Measurements from ENCODE around the gene BTBD16.

BTBD16 gene

DNA sequence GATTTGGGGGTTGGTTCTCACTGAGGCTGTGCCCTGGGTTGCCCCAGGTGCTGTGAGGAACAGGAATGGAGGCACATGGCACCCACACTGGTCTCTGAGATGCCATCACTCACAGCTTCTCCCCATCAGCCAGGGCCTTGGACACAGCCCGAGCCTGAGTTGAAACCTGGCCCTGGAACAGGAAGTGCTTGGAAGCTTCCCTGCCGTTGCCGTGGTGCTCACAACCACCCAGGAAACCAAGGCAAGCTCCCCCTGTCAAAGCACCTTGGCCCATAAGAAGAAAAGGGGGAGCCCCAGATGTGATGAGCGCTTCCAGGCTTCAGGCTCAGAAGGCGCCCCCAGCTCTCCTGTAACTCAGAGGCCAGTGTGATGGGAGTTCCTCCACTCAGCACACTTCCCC lies at the start of gene BTBD16:
TSS of gene BTBD16 (plus strand) at position 221 of the 400 bp plus-strand sequence. CDS start 3,786 bp downstream, outside the sequence.
- DNase-seq (ENCODE audit: low read depth in 2 of 2): no peak

DNA sequence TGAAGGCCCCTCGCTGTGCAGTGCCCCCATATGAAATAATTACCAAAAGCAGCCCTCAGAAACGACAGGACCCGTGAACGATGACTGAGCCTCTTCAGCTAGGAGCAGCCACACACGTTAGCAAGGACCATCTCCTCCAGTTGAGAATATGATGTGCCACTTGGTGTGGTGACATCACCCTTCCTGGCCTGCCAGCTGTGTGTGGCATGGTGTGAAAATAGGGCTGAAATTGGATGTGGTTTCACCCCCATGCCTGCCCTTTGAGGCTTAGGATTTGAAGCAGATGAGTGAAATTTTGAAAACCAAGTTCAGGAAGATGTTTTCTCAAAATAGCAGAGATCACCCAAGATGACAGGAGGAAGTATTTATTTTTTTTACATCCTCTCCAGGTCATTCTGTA lies 49.1 kb upstream of the BTBD16 start:
- DNase-seq (ENCODE audit: low read depth in 2 of 2): no peak

DNA sequence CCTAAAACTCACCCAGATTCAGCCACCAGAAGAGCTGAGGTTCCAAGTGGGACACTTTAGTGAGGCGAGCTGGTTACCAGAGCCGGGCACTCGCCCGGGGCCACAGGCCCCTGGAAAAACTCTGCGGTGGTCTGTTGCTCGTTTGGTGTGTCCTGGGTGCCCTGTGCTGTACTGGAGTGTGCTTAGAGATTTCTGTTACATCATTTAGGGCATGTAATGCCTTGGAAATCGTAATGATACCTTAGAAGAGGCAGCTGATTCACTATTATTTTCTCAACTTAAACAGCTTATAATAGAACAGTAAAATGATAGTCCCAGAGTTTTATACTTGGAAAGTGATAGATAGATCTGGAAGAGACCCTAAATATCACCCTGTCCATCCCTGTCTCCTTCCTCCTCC lies 48.5 kb upstream of the BTBD16 start:
- no peak for DNase-seq (ENCODE audit: low read depth in 2 of 2)

DNA sequence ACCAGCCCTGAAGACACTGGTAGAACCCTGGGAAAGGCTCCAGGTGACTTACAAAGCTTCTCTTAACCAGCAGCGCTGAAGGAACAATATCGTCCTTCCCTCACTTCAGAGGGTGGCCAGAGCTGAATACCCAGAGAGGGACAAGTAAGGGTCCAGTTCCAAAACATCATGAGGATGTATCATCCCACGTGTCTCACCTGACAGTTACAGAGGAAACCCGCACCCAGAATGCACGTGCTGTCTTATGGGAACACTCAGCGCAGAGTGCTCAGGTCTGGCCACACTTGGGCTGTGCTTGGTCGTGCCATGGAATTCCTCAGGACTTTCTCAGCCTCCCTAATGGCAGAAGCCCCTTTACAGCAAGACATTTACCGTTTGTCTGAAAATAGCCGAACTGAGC lies 46.9 kb upstream of the BTBD16 start:
- DNase-seq (ENCODE audit: low read depth in 2 of 2): no peak

DNA sequence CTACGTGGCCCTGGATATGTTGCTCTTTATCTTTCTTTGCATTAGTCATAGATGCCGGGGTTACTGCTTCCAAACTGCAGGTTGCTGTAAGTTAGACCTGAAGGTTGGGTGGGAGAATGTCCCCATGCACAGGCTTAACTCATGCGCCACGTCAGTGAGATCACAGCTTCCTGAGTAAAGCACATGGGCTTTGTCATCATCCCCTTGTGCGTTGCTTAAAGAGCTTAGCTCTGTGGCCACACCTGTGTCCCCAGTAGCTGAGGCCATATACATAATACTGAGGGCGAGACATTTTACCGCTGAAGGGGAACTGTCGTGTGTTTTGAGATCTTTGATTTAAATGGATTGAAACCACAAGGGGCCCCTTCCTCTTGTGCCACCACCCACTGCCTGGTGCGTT lies 45.8 kb upstream of the BTBD16 start:
- no peak for DNase-seq (ENCODE audit: low read depth in 2 of 2)

DNA sequence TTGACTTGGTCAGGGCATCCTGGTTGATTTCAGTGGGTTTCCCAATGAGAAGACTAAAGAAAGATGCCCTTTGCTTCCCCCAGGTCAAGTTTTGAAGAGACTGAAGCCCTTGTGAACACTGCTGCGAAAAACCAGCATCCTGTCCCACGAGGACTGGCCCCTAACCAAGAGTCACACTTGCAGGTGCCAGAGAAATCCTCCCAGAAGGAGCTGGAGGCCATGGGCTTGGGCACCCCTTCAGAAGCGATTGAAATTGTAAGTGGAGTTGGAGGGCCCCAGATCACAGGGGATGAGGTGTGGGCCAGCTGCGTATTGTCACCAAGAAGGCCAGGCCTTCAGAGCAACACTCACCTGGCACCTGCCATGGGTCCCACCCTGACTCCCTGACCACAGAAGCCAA lies 43.3 kb upstream of the BTBD16 start:
- DNase-seq (ENCODE audit: low read depth in 2 of 2): no peak

DNA sequence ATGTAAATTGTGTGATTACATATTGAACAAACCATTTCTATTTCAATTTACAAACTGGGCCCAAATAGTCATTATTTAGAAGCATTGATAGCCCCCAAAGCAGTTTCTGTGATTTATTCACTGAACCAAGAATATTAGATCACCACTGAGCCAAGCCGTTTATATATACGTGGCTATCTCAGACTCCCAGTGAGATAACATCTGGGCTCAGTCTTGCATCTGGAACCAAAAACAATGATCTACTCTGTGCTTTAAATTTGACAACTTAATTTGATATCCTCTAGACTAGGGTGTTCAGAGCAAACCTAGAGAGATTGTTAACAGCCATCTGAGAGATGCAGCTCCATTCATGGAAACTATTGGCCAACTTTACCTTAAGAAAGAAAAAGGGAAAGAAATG lies 41.4 kb upstream of the BTBD16 start:
- DNase-seq (ENCODE audit: low read depth in 2 of 2): no peak

DNA sequence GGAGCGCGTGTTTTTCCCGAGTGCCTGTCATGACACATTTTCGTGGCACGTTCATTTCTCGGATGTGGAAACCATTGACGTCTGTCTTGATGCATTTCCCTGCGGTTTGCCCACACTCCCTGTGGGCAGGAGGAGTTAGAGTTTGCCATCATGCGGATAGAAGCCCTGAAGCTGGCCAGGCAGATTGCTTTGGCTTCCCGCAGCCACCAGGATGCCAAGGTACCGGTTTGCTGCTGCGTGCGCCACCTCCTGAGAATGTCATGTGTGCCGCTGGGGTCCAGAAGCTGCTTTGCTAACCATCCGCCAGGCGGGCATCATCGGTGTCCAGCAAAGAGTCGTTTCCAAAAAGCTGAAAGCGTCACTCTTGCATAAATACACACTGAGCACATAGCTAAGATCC lies 40.9 kb upstream of the BTBD16 start:
- DNase-seq (ENCODE audit: low read depth in 2 of 2): no peak

DNA sequence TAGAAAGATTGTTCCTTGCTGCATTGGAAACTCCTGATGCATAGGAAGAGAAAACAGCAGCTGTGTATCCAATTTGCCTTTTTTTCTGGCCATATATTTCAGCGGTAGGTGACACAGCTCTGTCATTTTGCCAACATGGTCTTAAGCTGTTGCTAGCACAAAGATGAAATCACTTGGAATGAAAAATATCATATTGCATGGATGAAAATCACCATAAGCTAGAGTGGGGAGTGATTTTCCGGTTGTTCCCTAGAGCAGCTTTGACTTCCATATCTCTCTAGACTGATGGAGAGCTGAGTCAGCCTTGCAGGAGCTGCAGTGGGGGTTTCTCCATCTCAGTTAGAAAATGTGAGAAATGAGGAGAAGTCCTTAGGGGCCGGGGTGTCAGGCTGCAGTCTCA lies 38.3 kb upstream of the BTBD16 start:
- no peak for DNase-seq (ENCODE audit: low read depth in 2 of 2)

DNA sequence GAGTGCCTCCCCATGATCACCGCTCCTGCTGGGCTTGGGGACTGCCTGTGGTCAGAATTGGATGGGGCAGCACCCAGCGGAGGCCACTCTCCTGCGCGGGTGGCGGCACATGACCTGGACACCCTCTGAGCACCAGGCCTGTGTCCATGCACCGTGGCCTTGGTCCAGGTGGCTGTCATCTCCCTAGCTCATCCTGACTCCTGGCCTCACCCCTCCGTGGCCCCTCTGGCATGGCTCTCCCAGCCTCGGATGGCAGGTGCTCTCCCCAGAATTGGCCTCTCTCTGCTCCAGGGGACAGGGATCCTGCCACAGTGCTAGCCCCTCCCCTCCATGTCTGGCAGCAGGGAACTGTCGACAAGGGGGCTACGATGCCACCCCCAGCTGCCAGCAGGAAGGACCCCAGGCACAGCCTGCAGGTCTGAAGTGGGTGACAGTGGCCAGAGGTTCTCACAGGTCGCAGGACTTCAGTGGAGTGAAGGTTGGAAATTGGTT lies 37.2 kb upstream of the BTBD16 start:
- no peak for DNase-seq (ENCODE audit: low read depth in 2 of 2)

DNA sequence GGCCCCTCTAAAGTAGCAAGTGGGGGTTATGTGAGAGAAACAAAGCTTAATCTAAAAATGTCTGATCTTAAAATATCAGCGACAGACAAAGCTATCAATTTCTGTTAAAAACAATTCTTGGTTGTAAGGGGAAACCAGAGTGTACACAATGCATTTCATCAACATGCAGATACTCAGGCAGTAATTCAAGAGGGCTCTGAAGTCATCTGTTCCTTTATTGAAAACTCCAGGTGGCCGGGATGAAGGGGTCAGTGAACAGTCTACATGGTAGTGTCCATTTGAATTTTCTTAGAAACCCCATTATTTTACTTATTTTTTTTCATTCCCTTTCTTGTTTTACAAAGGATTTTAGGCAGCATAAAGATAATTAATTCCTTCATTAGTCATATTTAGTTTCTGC lies 36.7 kb upstream of the BTBD16 start:
- DNase-seq (ENCODE audit: low read depth in 2 of 2): no peak

DNA sequence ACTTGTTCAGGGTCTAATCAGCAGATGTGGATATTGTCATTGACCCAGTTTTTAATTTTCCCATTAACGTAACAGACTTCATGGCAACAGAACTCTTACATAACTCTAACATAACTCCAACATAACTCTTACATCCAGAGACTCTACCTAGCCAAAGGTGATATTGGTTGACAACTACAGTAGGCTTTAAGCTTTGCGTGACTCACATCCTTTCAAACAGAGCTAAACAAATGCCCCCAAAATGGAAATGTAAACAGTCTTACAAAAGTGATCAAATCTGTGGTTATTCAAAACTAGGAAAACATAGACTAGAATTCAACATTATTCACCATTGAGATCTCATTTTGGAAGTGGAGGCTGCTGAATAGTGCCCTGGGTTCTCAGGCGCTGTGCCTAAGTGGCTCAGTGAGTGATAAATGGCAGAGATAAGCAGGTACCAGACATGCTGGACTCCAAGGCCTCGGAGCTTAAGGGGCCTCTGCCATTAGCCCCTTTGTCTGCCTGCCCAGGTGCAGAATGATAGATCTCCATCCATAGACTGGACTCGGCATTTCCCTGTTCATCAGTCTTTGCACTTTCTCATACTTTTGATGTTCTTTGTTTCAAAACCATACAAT lies 34.3 kb upstream of the BTBD16 start:
- no peak for DNase-seq (ENCODE audit: low read depth in 2 of 2)

DNA sequence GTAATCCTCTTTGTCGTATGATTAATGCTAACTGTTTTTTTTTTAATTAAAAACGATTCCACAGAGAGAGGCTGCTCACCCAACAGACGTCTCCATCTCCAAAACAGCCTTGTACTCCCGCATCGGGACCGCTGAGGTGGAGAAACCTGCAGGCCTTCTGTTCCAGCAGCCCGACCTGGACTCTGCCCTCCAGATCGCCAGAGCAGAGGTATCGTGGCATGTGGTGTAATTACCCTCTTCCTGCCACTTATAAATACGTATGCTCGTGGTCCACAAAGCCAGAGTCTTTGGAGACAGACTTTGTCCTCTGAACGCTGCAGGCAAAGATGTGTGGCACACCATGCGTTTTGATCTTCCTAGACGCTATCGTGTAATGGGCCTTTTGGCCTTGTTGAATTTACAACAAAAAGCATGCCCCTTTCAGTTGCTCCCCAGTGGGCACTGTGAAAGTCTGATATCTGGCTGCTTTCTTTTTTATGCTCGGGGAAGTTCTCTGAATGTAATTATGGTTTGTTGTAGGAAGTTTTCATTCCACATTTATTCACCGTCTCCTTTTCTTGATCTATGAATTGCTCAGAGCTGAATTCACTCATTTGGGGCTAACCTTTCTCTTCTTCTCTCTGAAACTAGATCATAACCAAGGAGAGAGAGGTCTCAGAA lies 33.6 kb upstream of the BTBD16 start:
- no peak for DNase-seq (ENCODE audit: low read depth in 2 of 2)

DNA sequence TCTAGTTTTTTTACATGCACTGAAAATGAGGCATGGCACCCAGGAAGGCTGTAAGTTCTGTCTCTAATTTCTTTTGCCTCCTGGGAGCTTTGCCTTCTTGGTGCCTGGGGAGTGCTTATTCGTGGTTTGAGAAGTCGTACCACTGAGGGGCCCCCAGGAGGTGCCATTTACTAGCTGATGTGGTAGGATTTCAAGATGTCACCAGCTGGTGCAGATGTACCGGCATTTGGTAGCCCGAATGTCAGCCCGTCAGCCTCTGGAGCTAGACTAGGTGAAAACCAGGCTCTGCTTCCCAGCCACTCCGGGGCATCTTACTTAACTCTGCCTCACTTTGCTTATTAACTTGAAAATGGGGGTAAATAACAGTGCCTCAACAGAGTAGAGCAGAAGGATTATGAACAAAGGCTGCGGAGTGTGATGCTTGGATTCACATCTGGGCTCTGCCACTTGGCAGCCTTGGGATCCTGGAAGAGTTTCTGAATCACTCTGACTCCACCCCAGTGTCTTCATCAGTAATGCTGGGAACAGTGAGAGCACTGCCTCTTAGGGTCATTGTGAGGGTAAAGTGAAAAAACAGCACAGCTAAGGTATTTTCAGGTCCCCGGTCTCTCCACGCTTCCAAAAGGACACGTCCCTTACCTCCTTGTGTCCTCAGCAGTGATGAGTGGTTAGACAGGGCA lies 31.4 kb upstream of the BTBD16 start:
- no peak for DNase-seq (ENCODE audit: low read depth in 2 of 2)

DNA sequence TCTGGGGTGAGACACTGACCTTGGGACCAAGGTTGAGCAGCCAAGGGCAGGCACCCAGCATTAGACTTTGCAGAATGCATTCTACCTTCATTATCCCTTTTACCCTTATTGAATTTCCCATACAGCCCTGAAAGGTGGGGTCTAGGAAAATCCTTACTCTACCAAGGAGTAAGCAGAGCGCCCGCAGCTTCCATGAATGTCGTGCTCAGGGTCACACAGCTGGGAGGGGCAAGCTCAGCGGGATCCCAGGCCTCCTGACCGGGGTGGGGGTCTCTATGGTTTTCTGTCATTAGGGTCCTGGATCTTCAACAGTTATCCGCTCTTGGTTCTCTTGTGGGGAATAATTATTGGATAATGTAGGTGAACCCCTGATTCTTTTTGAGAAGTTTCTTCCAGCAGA lies 30.7 kb upstream of the BTBD16 start:
- no peak for DNase-seq (ENCODE audit: low read depth in 2 of 2)

DNA sequence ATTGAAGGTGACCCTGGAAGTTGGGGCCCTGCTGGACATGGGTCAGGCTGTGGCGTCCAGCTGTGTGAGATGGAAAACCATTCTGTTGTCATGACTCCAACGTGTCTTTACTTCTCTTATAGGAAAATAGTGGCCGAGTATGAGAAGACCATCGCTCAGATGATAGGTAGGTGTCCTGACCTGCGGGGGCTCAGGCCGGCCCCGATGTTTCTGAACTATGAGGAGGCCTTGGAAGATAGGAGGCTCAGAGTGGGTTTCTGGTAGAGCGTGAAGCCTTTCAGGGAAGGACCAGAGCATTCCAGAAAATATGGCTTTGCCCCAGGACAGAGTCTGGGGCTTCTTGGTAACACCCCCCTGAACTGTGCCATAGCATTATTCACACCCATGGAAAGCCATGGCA lies 29.3 kb upstream of the BTBD16 start:
- no peak for DNase-seq (ENCODE audit: low read depth in 2 of 2)

DNA sequence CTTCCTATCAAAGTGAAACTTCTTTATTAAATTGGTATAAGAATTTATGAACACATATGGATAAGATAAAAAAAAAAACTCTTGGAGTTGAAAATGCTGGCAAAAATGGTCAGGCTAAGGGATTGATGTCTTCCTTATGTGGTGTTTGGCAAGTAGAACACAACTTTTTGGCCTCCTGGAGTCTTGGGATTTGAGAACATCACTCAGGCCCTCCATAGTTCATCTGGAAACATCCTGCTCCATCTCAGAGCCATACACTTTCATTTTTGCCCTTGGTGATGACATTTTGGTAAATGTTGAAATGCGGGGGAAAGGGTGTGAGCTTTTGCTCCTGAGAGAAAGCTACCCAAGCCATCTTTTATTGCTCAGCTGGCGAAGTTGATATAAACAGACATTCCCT lies 27.5 kb upstream of the BTBD16 start:
- no peak for DNase-seq (ENCODE audit: low read depth in 2 of 2)

DNA sequence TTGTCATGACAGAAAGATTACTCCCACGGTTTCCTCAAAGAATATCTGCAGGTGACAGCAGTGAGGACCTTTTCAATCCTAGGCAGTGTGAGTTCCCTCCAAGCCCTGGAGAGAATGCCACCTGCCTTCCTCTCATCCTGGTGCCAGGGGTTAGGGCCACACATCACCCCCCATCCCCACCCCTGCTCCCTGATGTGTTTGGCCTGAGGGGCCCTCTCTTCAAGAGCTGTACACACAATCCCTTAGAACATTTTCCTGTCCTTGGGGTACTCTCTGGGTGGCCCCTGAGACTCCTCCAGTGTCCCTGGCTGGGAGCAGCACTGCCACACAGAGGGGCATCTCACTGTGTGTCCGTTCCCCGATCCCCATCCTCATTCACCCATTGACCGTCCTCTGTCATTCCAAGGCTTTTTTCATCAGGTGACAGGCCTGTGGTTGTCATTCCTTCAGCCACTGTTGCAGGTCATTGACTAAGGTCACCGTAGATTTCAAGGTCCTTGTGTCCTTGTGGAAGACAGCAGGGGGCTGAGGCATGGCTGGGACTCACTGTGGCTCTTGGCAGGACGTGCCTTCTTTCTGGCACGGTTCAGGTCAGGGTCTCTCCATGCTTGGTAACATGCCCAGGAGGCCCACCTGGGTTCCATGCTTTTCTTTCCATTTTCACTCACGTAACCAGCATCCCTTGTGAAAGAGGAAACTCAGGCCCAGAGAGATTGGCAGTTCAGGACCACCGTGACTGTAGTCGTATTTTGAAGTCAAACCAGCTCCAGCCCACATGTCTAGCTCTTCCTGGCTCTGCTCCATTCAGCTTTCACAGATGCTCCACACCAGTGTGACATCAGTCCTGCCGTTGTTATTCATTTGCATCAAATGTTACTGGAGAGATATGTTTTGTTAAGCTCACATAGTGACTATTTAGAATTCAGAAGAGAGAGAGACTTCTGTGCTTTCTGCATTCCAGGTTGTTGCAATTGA lies 26.8 kb upstream of the BTBD16 start:
- no peak for DNase-seq (ENCODE audit: low read depth in 2 of 2)

DNA sequence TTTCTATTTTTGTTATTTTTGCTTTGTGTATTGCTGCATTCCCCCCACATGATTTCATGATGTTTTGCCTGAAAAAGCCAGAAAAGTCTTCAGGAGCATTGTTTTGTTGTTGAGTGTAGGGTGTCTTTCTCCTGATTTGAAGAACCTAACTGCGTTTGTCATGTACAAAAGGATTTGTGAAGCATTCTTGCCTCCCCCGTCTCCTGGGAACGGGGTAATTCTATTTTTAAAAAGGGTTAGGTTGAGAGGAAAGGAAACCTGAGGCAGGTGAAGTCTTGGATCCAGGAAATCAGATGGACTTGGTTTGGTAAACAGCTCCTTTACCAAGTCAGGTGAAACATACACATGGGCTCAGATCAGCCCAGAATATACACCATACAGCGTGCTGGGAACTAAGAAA lies 26.0 kb upstream of the BTBD16 start:
- no peak for DNase-seq (ENCODE audit: low read depth in 2 of 2)

DNA sequence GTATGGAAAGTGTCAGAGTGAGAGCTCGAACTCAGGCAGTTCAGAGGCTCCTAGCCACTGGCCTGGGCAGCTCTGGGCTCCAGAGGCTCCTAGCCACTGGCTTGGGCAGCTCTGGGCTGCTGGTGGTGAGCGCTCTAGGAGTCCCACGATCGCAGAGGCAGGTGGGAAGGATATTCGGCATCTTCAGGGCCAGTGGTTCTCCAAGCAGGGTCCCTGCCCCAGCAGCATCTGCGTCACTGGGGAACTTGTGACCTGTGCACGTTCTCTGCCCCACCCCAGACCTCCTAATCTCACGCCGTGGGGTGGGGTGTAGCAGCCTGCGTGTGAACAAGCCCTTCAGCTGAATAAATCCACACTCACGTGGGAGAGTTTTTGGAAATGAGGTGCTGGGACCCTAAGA lies 25.2 kb upstream of the BTBD16 start:
- no peak for DNase-seq (ENCODE audit: low read depth in 2 of 2)

DNA sequence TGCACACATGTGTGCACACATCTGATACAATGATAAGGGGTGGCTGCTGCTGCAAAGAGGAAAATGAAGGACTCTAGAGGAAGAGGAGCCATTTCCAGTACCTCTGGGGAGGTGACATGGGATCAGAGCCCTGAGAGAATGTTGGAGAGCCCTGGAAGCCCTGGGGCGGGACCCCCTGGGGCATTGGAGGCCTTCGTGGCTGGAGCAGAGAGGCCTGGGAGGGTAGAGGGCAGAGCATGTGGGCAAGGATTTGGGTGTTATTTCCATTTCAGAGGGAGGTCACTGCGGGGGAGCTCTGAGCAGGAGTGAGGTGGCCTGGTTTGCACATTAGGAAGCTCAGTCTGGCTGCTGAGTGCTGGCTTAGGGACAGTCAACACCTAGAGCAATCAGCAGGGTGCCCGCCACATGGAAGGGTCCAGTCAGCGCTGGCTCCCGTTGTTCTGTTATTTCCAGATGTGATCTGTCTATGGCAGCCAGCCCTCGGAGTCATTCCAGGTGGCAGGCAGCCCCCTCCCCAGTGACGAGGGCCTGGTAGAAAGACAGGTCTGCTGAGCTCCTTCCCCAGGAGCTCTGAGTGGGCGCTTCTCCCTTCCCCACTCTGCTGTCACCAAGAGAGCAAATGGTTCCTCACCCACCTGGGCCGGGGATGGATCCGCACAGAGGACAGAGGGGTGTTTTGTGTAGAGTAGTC lies 24.1 kb upstream of the BTBD16 start:
- DNase-seq (ENCODE audit: low read depth in 2 of 2): no peak
